HG02763 (cell line): ENCODE data around the gene GSK3A.

Experiments
- ATAC-seq: cut with Tn5 transposase; IDR thresholded peaks from one replicate; pipeline ENCODE4 v1.9.1; 2021; ENCODE audit warnings: mild to moderate bottlenecking, moderate library complexity; ENCODE audit not compliant: unreplicated experiment

The GSK3A gene

GRCh38 chr19:42250666-42251531, 8.5 kb upstream of the GSK3A start:
- no peak for ATAC-seq

GRCh38 chr19:42250183-42250665, 7.8 kb upstream of the GSK3A start:
- ATAC-seq = no peak

GRCh38 chr19:42249769-42250168, 7.4 kb upstream of the GSK3A start:
- ATAC-seq = no peak

- no peak for ATAC-seq
Measured at GRCh38 chr19:42249149-42249750, 6.8 kb upstream of the GSK3A start.

- ATAC-seq = no peak
Measured at GRCh38 chr19:42248270-42249148, 6.1 kb upstream of the GSK3A start.

GRCh38 chr19:42247640-42248199, 5.3 kb upstream of the GSK3A start:
- ATAC-seq = no peak

GRCh38 chr19:42246922-42247639, 4.7 kb upstream of the GSK3A start:
- ATAC-seq = no peak

GRCh38 chr19:42246143-42246921, 3.9 kb upstream of the GSK3A start:
- no peak for ATAC-seq

- ATAC-seq = no peak
Measured at GRCh38 chr19:42245231-42245630, 2.8 kb upstream of the GSK3A start.

GRCh38 chr19:42244347-42245220, 2.2 kb upstream of the GSK3A start:
- ATAC-seq = peak; percentile 34

GRCh38 chr19:42242069-42242511, 312 bp downstream of the GSK3A start:
- peak; percentile 4 for ATAC-seq

GRCh38 chr19:42241279-42241678, 1.1 kb downstream of the GSK3A start:
- ATAC-seq = no peak

GRCh38 chr19:42239544-42240220, 2.7 kb downstream of the GSK3A start:
- no peak for ATAC-seq

- no peak for ATAC-seq
Measured at GRCh38 chr19:42235181-42235580, 7.2 kb downstream of the GSK3A start.

GRCh38 chr19:42234364-42234763, 8.0 kb downstream of the GSK3A start:
- no peak for ATAC-seq

- no peak for ATAC-seq
Measured at GRCh38 chr19:42233678-42234292, 8.6 kb downstream of the GSK3A start.

GRCh38 chr19:42233106-42233505, 9.3 kb downstream of the GSK3A start:
- no peak for ATAC-seq
